ENCODE data around the gene CCDC40. TPM values are rescaled to one million over a fixed set of nuclear protein-coding genes. Genes with fewer than 3 reads are reported as not detected.

Gene CCDC40
- total RNA-seq, 1 experiment from 2014 or later, result 16.3 TPM

GRCh38 chr17:80100035-80100323, 63.5 kb downstream of the CCDC40 start:
- no peak overlapping the region for H3K4me3 Mint-ChIP-seq
- no peak for TF ChIP-seq FOXK1 (CRISPR knock-in tag; IDR thresholded peaks at IDR 0.05)
- TF ChIP-seq ELF4 (CRISPR knock-in tag; IDR thresholded peaks at IDR 0.05; ENCODE audit: low read depth), result no peak
- no peak for TF ChIP-seq ZNF416 (CRISPR knock-in tag; IDR thresholded peaks at IDR 0.05)
- TF ChIP-seq FOXJ3 (CRISPR knock-in tag; IDR thresholded peaks at IDR 0.05; ENCODE audit: borderline replicate concordance), result no peak
- TF ChIP-seq ZNF671 (CRISPR knock-in tag; IDR thresholded peaks at IDR 0.05), result no peak
- TF ChIP-seq NR1H2 (CRISPR knock-in tag; IDR thresholded peaks at IDR 0.05), result no peak
- TF ChIP-seq JAZF1 (CRISPR knock-in tag; IDR thresholded peaks at IDR 0.05), result no peak
- TF ChIP-seq GTF2I (CRISPR knock-in tag; conservative IDR thresholded peaks at IDR 0.05), result no peak
- TF ChIP-seq USF2 (CRISPR knock-in tag; IDR thresholded peaks at IDR 0.05), result no peak
- TF ChIP-seq ZNF232 (CRISPR knock-in tag; IDR thresholded peaks at IDR 0.05), result no peak
- no peak for TF ChIP-seq TP53 (CRISPR knock-in tag; IDR thresholded peaks at IDR 0.05)
- no peak for TF ChIP-seq NFYB (CRISPR knock-in tag; conservative IDR thresholded peaks at IDR 0.05; ENCODE audit: low read depth)
- no peak for TF ChIP-seq CBFB (CRISPR knock-in tag; IDR thresholded peaks at IDR 0.05; ENCODE audit: low read depth)
- no peak for TF ChIP-seq SOX15 (CRISPR knock-in tag; IDR thresholded peaks at IDR 0.05)
- TF ChIP-seq MXD4 (CRISPR knock-in tag; IDR thresholded peaks at IDR 0.05; ENCODE audit: borderline replicate concordance), result no peak
- ChIA-PET CTCF (interaction anchor here (0.6 to 2.7 kb wide), 6 partner anchors 7 to 261 kb away, joined by 3 to 107 read pairs (median 41); partner anchors contain the start of gene CBX4), POLR2A (no interaction called here)
- no peak for ATAC-seq
- no peak for DNase-seq (ENCODE audit: low spot score)
- H3K36me3 Mint-ChIP-seq, result no peaks in the 10 kb centered on the region
- H3K27ac Mint-ChIP-seq, result no peak overlapping the region
- peaks cover 17% of the 10 kb centered on the region for H3K4me1 Mint-ChIP-seq
- H3K9me3 Mint-ChIP-seq, result no peaks in the 10 kb centered on the region
- peaks cover 12% of the 10 kb centered on the region for H3K27me3 Mint-ChIP-seq (ENCODE audit: low read depth)

GRCh38 chr17:80101011-80101945, 64.8 kb downstream of the CCDC40 start, which contains the start of gene GAA:
TSS of gene GAA (plus strand) at chr17:80101581. CDS start at chr17:80104587, 3,006 bp downstream.
- no peaks in the 10 kb centered on the region for H3K36me3 Mint-ChIP-seq
- TF ChIP-seq OVOL2 (CRISPR knock-in tag; IDR thresholded peaks at IDR 0.05; ENCODE audit: borderline replicate concordance) (no peak), SMAD4 (CRISPR knock-in tag; IDR thresholded peaks at IDR 0.05) (no peak), FOXK1 (CRISPR knock-in tag; IDR thresholded peaks at IDR 0.05) (no peak; the same call in 1 of the 2 replicates), NR1H2 (CRISPR knock-in tag; IDR thresholded peaks at IDR 0.05) (no peak), NFYB (CRISPR knock-in tag; conservative IDR thresholded peaks at IDR 0.05; ENCODE audit: low read depth) (no peak), ZNF416 (CRISPR knock-in tag; IDR thresholded peaks at IDR 0.05) (no peak), FOXP4 (CRISPR knock-in tag; IDR thresholded peaks at IDR 0.05) (no peak), ERG (CRISPR knock-in tag; IDR thresholded peaks at IDR 0.05) (0 out of 2 replicates have a peak, but pooled peaks have one; percentile 34), CREB1 (CRISPR knock-in tag; IDR thresholded peaks at IDR 0.05) (no peak), MYBL2 (CRISPR knock-in tag; IDR thresholded peaks at IDR 0.05) (peak; percentile 62; the same call in 1 of the 2 replicates), ATF1 (CRISPR knock-in tag; IDR thresholded peaks at IDR 0.05) (no peak), SOX15 (CRISPR knock-in tag; IDR thresholded peaks at IDR 0.05) (no peak)
- TF ChIP-seq, protein P1, sequence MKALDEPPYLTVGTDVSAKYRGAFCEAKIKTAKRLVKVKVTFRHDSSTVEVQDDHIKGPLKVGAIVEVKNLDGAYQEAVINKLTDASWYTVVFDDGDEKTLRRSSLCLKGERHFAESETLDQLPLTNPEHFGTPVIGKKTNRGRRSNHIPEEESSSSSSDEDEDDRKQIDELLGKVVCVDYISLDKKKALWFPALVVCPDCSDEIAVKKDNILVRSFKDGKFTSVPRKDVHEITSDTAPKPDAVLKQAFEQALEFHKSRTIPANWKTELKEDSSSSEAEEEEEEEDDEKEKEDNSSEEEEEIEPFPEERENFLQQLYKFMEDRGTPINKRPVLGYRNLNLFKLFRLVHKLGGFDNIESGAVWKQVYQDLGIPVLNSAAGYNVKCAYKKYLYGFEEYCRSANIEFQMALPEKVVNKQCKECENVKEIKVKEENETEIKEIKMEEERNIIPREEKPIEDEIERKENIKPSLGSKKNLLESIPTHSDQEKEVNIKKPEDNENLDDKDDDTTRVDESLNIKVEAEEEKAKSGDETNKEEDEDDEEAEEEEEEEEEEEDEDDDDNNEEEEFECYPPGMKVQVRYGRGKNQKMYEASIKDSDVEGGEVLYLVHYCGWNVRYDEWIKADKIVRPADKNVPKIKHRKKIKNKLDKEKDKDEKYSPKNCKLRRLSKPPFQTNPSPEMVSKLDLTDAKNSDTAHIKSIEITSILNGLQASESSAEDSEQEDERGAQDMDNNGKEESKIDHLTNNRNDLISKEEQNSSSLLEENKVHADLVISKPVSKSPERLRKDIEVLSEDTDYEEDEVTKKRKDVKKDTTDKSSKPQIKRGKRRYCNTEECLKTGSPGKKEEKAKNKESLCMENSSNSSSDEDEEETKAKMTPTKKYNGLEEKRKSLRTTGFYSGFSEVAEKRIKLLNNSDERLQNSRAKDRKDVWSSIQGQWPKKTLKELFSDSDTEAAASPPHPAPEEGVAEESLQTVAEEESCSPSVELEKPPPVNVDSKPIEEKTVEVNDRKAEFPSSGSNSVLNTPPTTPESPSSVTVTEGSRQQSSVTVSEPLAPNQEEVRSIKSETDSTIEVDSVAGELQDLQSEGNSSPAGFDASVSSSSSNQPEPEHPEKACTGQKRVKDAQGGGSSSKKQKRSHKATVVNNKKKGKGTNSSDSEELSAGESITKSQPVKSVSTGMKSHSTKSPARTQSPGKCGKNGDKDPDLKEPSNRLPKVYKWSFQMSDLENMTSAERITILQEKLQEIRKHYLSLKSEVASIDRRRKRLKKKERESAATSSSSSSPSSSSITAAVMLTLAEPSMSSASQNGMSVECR (CRISPR knock-in tag; IDR thresholded peaks at IDR 0.05; ENCODE audit: borderline replicate concordance), result peak; percentile 35; the same call in 1 of the 2 replicates
- TF ChIP-seq, protein P2, sequence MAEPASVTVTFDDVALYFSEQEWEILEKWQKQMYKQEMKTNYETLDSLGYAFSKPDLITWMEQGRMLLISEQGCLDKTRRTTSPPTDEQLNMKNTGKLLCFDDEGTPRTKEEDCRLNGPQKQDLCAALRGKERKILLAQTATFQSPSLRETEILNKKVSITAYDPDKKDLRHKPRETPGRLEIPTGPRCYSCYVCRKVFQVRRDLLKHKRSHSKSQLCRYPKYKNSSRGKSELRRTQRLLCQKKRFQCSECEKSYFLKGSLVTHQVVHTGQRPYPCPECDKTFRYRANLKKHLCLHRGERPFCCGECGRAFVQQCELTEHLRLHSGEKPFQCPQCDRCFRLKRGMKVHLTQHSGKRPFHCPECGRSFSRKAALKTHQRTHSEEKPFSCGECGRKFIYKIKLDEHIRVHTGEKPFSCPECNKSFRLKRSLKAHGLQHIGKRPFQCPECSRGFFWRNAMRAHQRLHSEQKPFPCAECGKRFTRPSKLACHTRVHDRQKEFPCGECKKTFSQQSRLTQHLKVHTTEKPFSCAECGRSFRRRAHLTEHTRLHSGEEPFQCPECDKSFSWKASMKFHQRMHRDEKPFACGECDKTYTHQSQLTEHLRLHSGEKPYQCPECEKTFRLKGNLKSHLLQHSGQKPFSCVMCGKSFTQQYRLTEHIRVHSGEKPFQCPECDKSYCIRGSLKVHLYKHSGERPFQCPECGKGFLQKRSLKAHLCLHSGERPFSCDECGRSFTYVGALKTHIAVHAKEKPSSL (CRISPR knock-in tag; conservative IDR thresholded peaks at IDR 0.05), result no peak

More at GRCh38 chr17:80101011-80101945, 64.8 kb downstream of the CCDC40 start, which contains the start of gene GAA:
- Mint-ChIP-seq H3K4me3 (peak within 1 kb of the TSS; percentile 92), H3K27ac (peak within 1 kb of the TSS; percentile 68; the same call in 1 of the 2 replicates), H3K9me3 (no peaks in the 10 kb centered on the region), H3K27me3 (ENCODE audit: low read depth) (peaks cover 12% of the 10 kb centered on the region), H3K4me1 (peaks cover 17% of the 10 kb centered on the region)
- CTCF ChIA-PET, result interaction anchor here (0.6 to 2.7 kb wide), 69 partner anchors 9 to 829 kb away, joined by 3 to 107 read pairs (median 5); partner anchors contain the start of genes CBX8, SGSH and SLC26A11
- DNase-seq (ENCODE audit: low spot score) (peak; percentile 82), ATAC-seq (peak; percentile 76)
- POLR2A ChIA-PET, result interaction anchor here (0.7 to 1.8 kb wide), 5 partner anchors 23 to 260 kb away, joined by 3 to 16 read pairs (median 3); no protein-coding TSS in a partner anchor

Measured in WTC11 (cell line).